HEK293 (cell line): ENCODE results near the gene NCAPD3.
A peak's percentile ranks its signal among the peaks of the same experiment; 100 is the strongest.

Experiments
- EGR2 ChIP-seq: fragments of 450-650 bp; formaldehyde crosslinking; IDR thresholded peaks from 2 replicates; pipeline ENCODE4 v1.5.1; 2016; ENCODE audit warnings: low read depth, missing biosample characterization, missing genetic modification characterization
- FEZF1 ChIP-seq: fragments of 450-650 bp; formaldehyde crosslinking; IDR thresholded peaks from 2 replicates; pipeline ENCODE4 v1.5.1; 2016; ENCODE audit warnings: missing biosample characterization, missing genetic modification characterization
- KLF1 ChIP-seq: fragments of 450-650 bp; formaldehyde crosslinking; IDR thresholded peaks from 2 replicates; pipeline ENCODE4 v1.5.1; 2016; ENCODE audit warnings: missing biosample characterization, missing genetic modification characterization
- KLF17 ChIP-seq: fragments of 450-650 bp; formaldehyde crosslinking; IDR thresholded peaks from 2 replicates; pipeline ENCODE4 v1.5.1; 2016; ENCODE audit warnings: missing biosample characterization, missing genetic modification characterization
- MEIS1 ChIP-seq: sonication (generic); formaldehyde crosslinking; IDR thresholded peaks from 2 replicates; pipeline ENCODE4 v1.8.1; 2022; ENCODE audit warnings: missing genetic modification reagents, mild to moderate bottlenecking, borderline replicate concordance
- PRDM6 ChIP-seq: fragments of 450-650 bp; formaldehyde crosslinking; IDR thresholded peaks from 2 replicates; pipeline ENCODE4 v1.5.1; 2017; ENCODE audit warnings: missing biosample characterization, missing genetic modification characterization
- SALL2 ChIP-seq: fragments of 450-650 bp; formaldehyde crosslinking; IDR thresholded peaks from 2 replicates; pipeline ENCODE4 v1.5.0; 2017; ENCODE audit warnings: missing biosample characterization, mild to moderate bottlenecking, missing genetic modification characterization, borderline replicate concordance
- YY2 ChIP-seq: fragments of 450-650 bp; formaldehyde crosslinking; IDR thresholded peaks from 2 replicates; pipeline ENCODE4 v1.5.1; 2016; ENCODE audit warnings: missing biosample characterization, missing genetic modification characterization
- ZBTB17 ChIP-seq: fragments of 450-650 bp; formaldehyde crosslinking; IDR thresholded peaks from 2 replicates; pipeline ENCODE4 v1.5.1; 2016; ENCODE audit warnings: missing biosample characterization, missing genetic modification characterization
- ZBTB49 ChIP-seq: fragments of 450-650 bp; formaldehyde crosslinking; IDR thresholded peaks from 2 replicates; pipeline ENCODE4 v1.5.1; 2016; ENCODE audit warnings: missing biosample characterization, missing genetic modification characterization, low read depth
- ZNF138 ChIP-seq: fragments of 450-650 bp; formaldehyde crosslinking; IDR thresholded peaks from 2 replicates; pipeline ENCODE4 v1.5.1; 2016; ENCODE audit warnings: missing biosample characterization, missing genetic modification characterization, borderline replicate concordance
- ZNF140 ChIP-seq: fragments of 450-650 bp; formaldehyde crosslinking; IDR thresholded peaks from 2 replicates; pipeline ENCODE4 v1.5.1; 2016; ENCODE audit warnings: missing biosample characterization, missing genetic modification characterization
- ZNF148 ChIP-seq: fragments of 450-650 bp; formaldehyde crosslinking; IDR thresholded peaks from 2 replicates; pipeline ENCODE4 v1.5.0; 2017; ENCODE audit warnings: missing biosample characterization, missing genetic modification characterization, borderline replicate concordance
- ZNF18 ChIP-seq: fragments of 450-650 bp; formaldehyde crosslinking; IDR thresholded peaks from 2 replicates; pipeline ENCODE4 v1.5.1; 2016; ENCODE audit warnings: missing biosample characterization, missing genetic modification characterization
- ZNF274 ChIP-seq, 2 experiments: fragments of 200-500 bp in 1 of 2; fragments of 450-650 bp in 1 of 2; sonication (Bioruptor generic) in 1 of 2; formaldehyde crosslinking in 1 of 2; IDR thresholded peaks; 2 replicates each; pipeline versions ENCODE4 v1.5.1 to v1.6.1; 2014 to 2016; ENCODE audit warnings: borderline replicate concordance in 1 of 2, inconsistent platforms in 1 of 2, low read length in 1 of 2, missing biosample characterization in 1 of 2, missing genetic modification characterization in 1 of 2
- ZNF280C ChIP-seq: fragments of 450-650 bp; formaldehyde crosslinking; IDR thresholded peaks from 2 replicates; pipeline ENCODE4 v1.5.1; 2016; ENCODE audit warnings: missing biosample characterization, missing genetic modification characterization
- ZNF292 ChIP-seq: fragments of 450-650 bp; formaldehyde crosslinking; IDR thresholded peaks from 2 replicates; pipeline ENCODE4 v1.5.1; 2016; ENCODE audit warnings: low read depth, missing biosample characterization, missing genetic modification characterization, borderline replicate concordance
- ZNF324 ChIP-seq: fragments of 450-650 bp; formaldehyde crosslinking; IDR thresholded peaks from 2 replicates; pipeline ENCODE4 v1.5.1; 2016; ENCODE audit warnings: missing biosample characterization, missing genetic modification characterization
- ZNF354C ChIP-seq: fragments of 450-650 bp; formaldehyde crosslinking; IDR thresholded peaks from 2 replicates; pipeline ENCODE4 v1.5.1; 2016; ENCODE audit warnings: missing biosample characterization, missing genetic modification characterization, low read depth, borderline replicate concordance
- ZNF473 ChIP-seq: fragments of 450-650 bp; formaldehyde crosslinking; IDR thresholded peaks from 2 replicates; pipeline ENCODE4 v1.5.1; 2017; ENCODE audit warnings: missing biosample characterization, missing genetic modification characterization
- ZNF501 ChIP-seq: fragments of 450-650 bp; formaldehyde crosslinking; IDR thresholded peaks from 2 replicates; pipeline ENCODE4 v1.5.1; 2016; ENCODE audit warnings: missing biosample characterization, missing genetic modification characterization
- ZNF548 ChIP-seq: fragments of 450-650 bp; formaldehyde crosslinking; IDR thresholded peaks from 2 replicates; pipeline ENCODE4 v1.5.1; 2016; ENCODE audit warnings: missing biosample characterization, missing genetic modification characterization
- ZNF624 ChIP-seq: fragments of 450-650 bp; formaldehyde crosslinking; IDR thresholded peaks from 2 replicates; pipeline ENCODE4 v1.5.1; 2017; ENCODE audit warnings: missing biosample characterization, missing genetic modification characterization
- ZNF670 ChIP-seq: fragments of 450-650 bp; formaldehyde crosslinking; IDR thresholded peaks from 2 replicates; pipeline ENCODE4 v1.5.1; 2016; ENCODE audit warnings: missing biosample characterization, missing genetic modification characterization, low read depth

The NCAPD3 gene

GRCh38 chr11:134223836-134224709, at the start of gene NCAPD3, which contains the start of gene VPS26B (continued):
- TF ChIP-seq ZNF140 (tag by site-specific recombination), result no peak
- TF ChIP-seq ZNF280C (tag by site-specific recombination), result no peak
- TF ChIP-seq ZNF670 (tag by site-specific recombination), result no peak
- no peak for TF ChIP-seq ZNF18 (tag by site-specific recombination)
- no peak for TF ChIP-seq EGR2
- no peak for TF ChIP-seq ZNF148
- no peak for TF ChIP-seq ZNF548 (tag by site-specific recombination)
- TF ChIP-seq YY2 (tag by site-specific recombination), result 0 out of 2 replicates have a peak, but pooled peaks have one; percentile 47
- TF ChIP-seq SALL2 (tag by site-specific recombination), result no peak
- TF ChIP-seq ZNF501 (tag by site-specific recombination), result peak; percentile 72
- no peak for TF ChIP-seq ZNF324
- TF ChIP-seq ZNF274 (IDR thresholded peaks at IDR 0.05; ENCODE audit: low read length), result no peak
- TF ChIP-seq ZNF274 (tag by site-specific recombination; IDR thresholded peaks at IDR 0.05; ENCODE audit: borderline replicate concordance), result no peak
- no peak for TF ChIP-seq ZNF354C (tag by site-specific recombination)
- no peak for TF ChIP-seq MEIS1 (CRISPR knock-in tag)
- TF ChIP-seq ZNF292 (tag by site-specific recombination), result no peak
- TF ChIP-seq ZNF624 (tag by site-specific recombination), result no peak
- TF ChIP-seq KLF17, result no peak
- no peak for TF ChIP-seq ZBTB49 (tag by site-specific recombination)
- TF ChIP-seq ZNF473 (tag by site-specific recombination), result no peak
- TF ChIP-seq FEZF1 (tag by site-specific recombination), result 0 out of 2 replicates have a peak, but pooled peaks have one; percentile 15
- TF ChIP-seq KLF1 (tag by site-specific recombination), result no peak
- TF ChIP-seq PRDM6 (tag by site-specific recombination), result no peak
- peak; percentile 51; the same call in 1 of the 2 replicates for TF ChIP-seq ZBTB17 (tag by site-specific recombination)
- no peak for TF ChIP-seq ZNF138 (tag by site-specific recombination)
